GM23338 (cell line): ENCODE measurements around the gene TRAPPC12.

Experiments used
- CREB1 ChIP-seq: fragments of 250-450 bp; sonication (Bioruptor Pico); IDR thresholded peaks from 2 replicates; pipeline ENCODE4 v1.5.0; 2020; ENCODE audit warnings: low read depth, mild to moderate bottlenecking, moderate library complexity
- CTCF ChIP-seq, 2 experiments: fragments of 200-600 bp in 1 of 2; sonication (generic) in 1 of 2; conservative IDR thresholded peaks; 2 replicates each; pipeline versions ENCODE4 v1.5.1 to v1.6.1; 2016 to 2017; ENCODE audit warnings: antibody characterized with exemption in 2 of 2, low read depth in 2 of 2, mild to moderate bottlenecking in 2 of 2, moderate library complexity in 1 of 2
- ETS1 ChIP-seq: IDR thresholded peaks from 2 replicates; pipeline ENCODE4 v1.6.1; 2016; ENCODE audit warnings: antibody characterized with exemption
- EZH2 ChIP-seq: fragments of 200-600 bp; sonication (generic); IDR thresholded peaks from one replicate; pipeline ENCODE4 v1.8.0; 2017; ENCODE audit warnings: antibody characterized with exemption, mild to moderate bottlenecking, low read depth; ENCODE audit not compliant: unreplicated experiment
- EZH2phosphoT487 ChIP-seq: fragments of 200-600 bp; sonication (generic); IDR thresholded peaks from one replicate; pipeline ENCODE4 v1.8.1; 2018; ENCODE audit warnings: antibody characterized with exemption; ENCODE audit not compliant: unreplicated experiment
- POLR2AphosphoS5 ChIP-seq: IDR thresholded peaks from 2 replicates; pipeline ENCODE4 v1.6.1; 2016; ENCODE audit warnings: antibody characterized with exemption, low read depth

- TF ChIP-seq CTCF (conservative IDR thresholded peaks at IDR 0.05; ENCODE audit: low read depth in 2 of 2): no peak
- TF ChIP-seq CREB1: no peak
- TF ChIP-seq POLR2AphosphoS5: no peak
- TF ChIP-seq ETS1: no peak
- TF ChIP-seq EZH2phosphoT487: no peak
- no peak for TF ChIP-seq EZH2
These were observed 96.3 kb downstream of the TRAPPC12 start for GRCh38 chr2:3475771-3476170.
